Measurements from ENCODE around the gene SLC7A6. TPM values are rescaled to one million over a fixed set of nuclear protein-coding genes. Genes with fewer than 3 reads are reported as not detected.

The SLC7A6 gene
- total and polyA plus RNA-seq, 2 of the 13 experiments (the other 11 are each of a cell fraction or from before 2014, with no cell fraction given), result 35.8 to 70.8 TPM

- TF ChIP-seq TBX3 (IDR thresholded peaks at IDR 0.05; ENCODE audit: borderline replicate concordance), result peak; percentile 10; the same call in 1 of the 2 replicates
- no peak for TF ChIP-seq MEIS2 (CRISPR knock-in tag; IDR thresholded peaks at IDR 0.05)
- no peak for TF ChIP-seq SMARCE1 (IDR thresholded peaks at IDR 0.05; ENCODE audit: borderline replicate concordance)
- no peak for TF ChIP-seq DR1 (CRISPR knock-in tag; IDR thresholded peaks at IDR 0.05)
- no peak for TF ChIP-seq REXO4 (CRISPR knock-in tag; IDR thresholded peaks at IDR 0.05; ENCODE audit: borderline replicate concordance)
- no peak for TF ChIP-seq PAX8 (CRISPR knock-in tag; IDR thresholded peaks at IDR 0.05; ENCODE audit: borderline replicate concordance)
- TF ChIP-seq MLXIP (CRISPR knock-in tag; IDR thresholded peaks at IDR 0.05; ENCODE audit: borderline replicate concordance), result no peak
These were observed 31.1 kb upstream of the SLC7A6 start (continued) for GRCh38 chr16:68233085-68233834.

GRCh38 chr16:68233835-68234187 is 30.5 kb upstream of the SLC7A6 start:
- no peak for FAIRE-seq
- peak overlapping the region in 1 of 3 experiments; percentile 94; a peak in 2 of 6 replicates for H3K4me3 ChIP-seq (replicated peaks in 1 of 3; ENCODE audit: insufficient read depth in 1 of 3, low read depth in 2 of 3, low read length in 3 of 3)
- intact Hi-C loops (cut with micrococcal nuclease; ENCODE audit: unreplicated experiment), result no loop called here
- H3K27me3 ChIP-seq (ENCODE audit: control insufficient read depth in 1 of 2, insufficient read depth in 2 of 2, low read length in 2 of 2), result no peaks in the 10 kb centered on the region; a peak in 1 of 5 replicates
- H3K4me1 ChIP-seq (ENCODE audit: insufficient read depth, low read length), result peaks cover 38% of the 10 kb centered on the region
- H3K9me3 ChIP-seq (ENCODE audit: low read length), result no peaks in the 10 kb centered on the region
- 83% methylated on average over 8 of the region's 8 CpGs for WGBS (ENCODE audit: low lambda C conversion rate)
- no peak overlapping the region for H2AFZ ChIP-seq (ENCODE audit: low read length)
- peaks cover 33 to 44% of the 10 kb centered on the region in 2 experiments for H3K36me3 ChIP-seq (replicated peaks in 1 of 2; ENCODE audit: control insufficient read depth in 1 of 2, insufficient read depth in 2 of 2, low read length in 2 of 2)
- BruUV-seq (replicated peaks), result no TSS peak
- POLR2A ChIA-PET, result interaction anchor here (0.7 to 5.6 kb wide), 20 partner anchors 10 to 388 kb away, joined by 3 to 100 read pairs (median 5); partner anchors contain the start of genes NFATC3, PLA2G15, PRMT7 and SLC7A6
- no peak for ATAC-seq
- in situ Hi-C loops (cut with HindIII; ENCODE audit: extremely low pct_ligation_motif_present, low pct_unique_long_range_greater_than_20kb), result loop anchor here (10.0 kb wide), 1 partner anchor 149 kb away; the partner anchor contains the start of gene NFATC3
- peak overlapping the region; percentile 99 for H3K4me2 ChIP-seq (ENCODE audit: low read depth, low read length)
- no peak for DNase-seq (ENCODE audit: low spot score)
- H3K79me2 ChIP-seq (ENCODE audit: insufficient read depth, low read length), result peaks cover 29% of the 10 kb centered on the region
- CTCF ChIA-PET (ENCODE audit: low intra/inter-chr PET ratio, low total read pairs), result no interaction called here
- H3K9ac ChIP-seq (ENCODE audit: insufficient read depth, low read depth, low read length), result no peak overlapping the region
- H4K20me1 ChIP-seq (ENCODE audit: insufficient read depth, low read length), result peaks cover 39% of the 10 kb centered on the region
- peak overlapping the region; percentile 85 for H3K27ac ChIP-seq (ENCODE audit: extremely low read length, insufficient read depth, low read length)
- TF ChIP-seq ZNF225 (CRISPR knock-in tag; IDR thresholded peaks at IDR 0.05) (0 out of 2 replicates have a peak, but pooled peaks have one; percentile 1), HOXA9 (CRISPR knock-in tag; IDR thresholded peaks at IDR 0.05; ENCODE audit: borderline replicate concordance) (0 out of 2 replicates have a peak, but pooled peaks have one; percentile 29), ZNF780A (CRISPR knock-in tag; IDR thresholded peaks at IDR 0.05) (peak; percentile 15; the same call in 1 of the 2 replicates), SMAD1 (CRISPR knock-in tag; IDR thresholded peaks at IDR 0.05; ENCODE audit: borderline replicate concordance, low read depth) (no peak), ZNF124 (CRISPR knock-in tag; IDR thresholded peaks at IDR 0.05) (no peak), NR0B2 (CRISPR knock-in tag; IDR thresholded peaks at IDR 0.05) (0 out of 2 replicates have a peak, but pooled peaks have one; percentile 24), DZIP1 (CRISPR knock-in tag; IDR thresholded peaks at IDR 0.05) (0 out of 2 replicates have a peak, but pooled peaks have one; percentile 47), MZF1 (CRISPR knock-in tag; IDR thresholded peaks at IDR 0.05; ENCODE audit: borderline replicate concordance) (0 out of 2 replicates have a peak, but pooled peaks have one; percentile 17), PTBP1 (IDR thresholded peaks at IDR 0.05; ENCODE audit: low read depth, low read length, poor library complexity, severe bottlenecking) (peak; percentile 24)
